Measurements from ENCODE around the gene STK35. TPM values are rescaled to one million over a fixed set of nuclear protein-coding genes. Genes with fewer than 3 reads are reported as not detected.

The STK35 gene
- total and polyA plus RNA-seq, 2 of the 13 experiments (the other 11 are each of a cell fraction or from before 2014, with no cell fraction given) = 27.4 to 29.8 TPM

GRCh38 chr20:2103461-2104153, 2.0 kb downstream of the STK35 start (continued):
- TF ChIP-seq ZUFSP (CRISPR knock-in tag; IDR thresholded peaks at IDR 0.05; ENCODE audit: borderline replicate concordance) (no peak), ZNF740 (CRISPR knock-in tag; IDR thresholded peaks at IDR 0.05) (peak; percentile 71; the same call in 1 of the 2 replicates), ARID2 (CRISPR knock-in tag; IDR thresholded peaks at IDR 0.05; ENCODE audit: borderline replicate concordance) (no peak), KLF6 (CRISPR knock-in tag; IDR thresholded peaks at IDR 0.05) (no peak), RBFOX2 (IDR thresholded peaks at IDR 0.05; ENCODE audit: low read depth, low read length) (no peak), CCDC6 (CRISPR knock-in tag; IDR thresholded peaks at IDR 0.05) (no peak), MTERF4 (CRISPR knock-in tag; IDR thresholded peaks at IDR 0.05) (no peak), SMAD1 (CRISPR knock-in tag; IDR thresholded peaks at IDR 0.05; ENCODE audit: borderline replicate concordance, low read depth) (no peak), ZNF549 (CRISPR knock-in tag; IDR thresholded peaks at IDR 0.05) (no peak), ZNF577 (CRISPR knock-in tag; IDR thresholded peaks at IDR 0.05; ENCODE audit: borderline replicate concordance, low read depth) (no peak), ZNF557 (CRISPR knock-in tag; IDR thresholded peaks at IDR 0.05) (peak; percentile 82), FOXP1 (IDR thresholded peaks at IDR 0.05) (no peak), FOXP1 (CRISPR knock-in tag; IDR thresholded peaks at IDR 0.05) (no peak), ZNF407 (CRISPR knock-in tag; IDR thresholded peaks at IDR 0.05; ENCODE audit: not compliant biosample characterization) (no peak), ZNF136 (CRISPR knock-in tag; IDR thresholded peaks at IDR 0.05; ENCODE audit: low read depth) (peak; percentile 72; the same call in 1 of the 2 replicates)

All from HepG2 (cell line).